ENCODE data around the gene TNNI3K.

The TNNI3K gene

DNA sequence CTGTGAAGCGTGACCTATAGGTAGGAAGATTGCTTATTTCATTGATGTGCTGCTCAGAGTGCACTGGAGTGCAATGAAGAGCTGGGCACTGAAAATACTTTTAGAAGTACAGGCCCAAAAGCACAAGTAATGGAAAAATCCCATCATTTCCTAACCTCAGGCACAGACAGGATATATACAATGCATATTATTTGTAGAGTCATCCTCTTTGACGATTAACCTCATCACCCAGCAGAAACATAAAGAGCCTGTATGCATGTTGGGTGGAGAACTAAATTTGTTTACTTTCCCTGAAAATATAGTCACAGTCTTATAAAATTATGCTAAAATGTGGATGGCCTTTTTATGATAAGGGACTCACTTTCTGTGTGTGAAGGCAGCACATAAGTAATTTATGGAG, 98.1 kb downstream of the TNNI3K start:
- no peak for TF ChIP-seq CTCF (IDR thresholded peaks at IDR 0.05; ENCODE audit: low read depth, low read length, poor library complexity, severe bottlenecking)
- Histone ChIP-seq H3K4me2 (ENCODE audit: low read length) (no peak overlapping the region), H4K20me1 (ENCODE audit: control insufficient read depth, insufficient read depth, low read depth, low read length) (no peaks in the 10 kb centered on the region), H3F3A (ENCODE audit: control insufficient read depth, insufficient read depth) (no peaks in the 10 kb centered on the region), H3K36me3 (ENCODE audit: control insufficient read depth, low read length) (no peaks in the 10 kb centered on the region), H3K9me2 (replicated peaks; ENCODE audit: control insufficient read depth, low read length) (no peaks in the 10 kb centered on the region), H3K27me3 (ENCODE audit: control insufficient read depth, low read length) (no peaks in the 10 kb centered on the region), H3K27ac (ENCODE audit: low read depth, low read length) (no peak overlapping the region), H3K4me1 (ENCODE audit: control insufficient read depth, low read length) (no peaks in the 10 kb centered on the region), H3K9me3 (ENCODE audit: control insufficient read depth, insufficient read depth, low read length) (no peaks in the 10 kb centered on the region), H3K79me2 (ENCODE audit: control insufficient read depth, low read length) (no peaks in the 10 kb centered on the region), H3K4me3 (ENCODE audit: low read length) (no peak overlapping the region)

DNA sequence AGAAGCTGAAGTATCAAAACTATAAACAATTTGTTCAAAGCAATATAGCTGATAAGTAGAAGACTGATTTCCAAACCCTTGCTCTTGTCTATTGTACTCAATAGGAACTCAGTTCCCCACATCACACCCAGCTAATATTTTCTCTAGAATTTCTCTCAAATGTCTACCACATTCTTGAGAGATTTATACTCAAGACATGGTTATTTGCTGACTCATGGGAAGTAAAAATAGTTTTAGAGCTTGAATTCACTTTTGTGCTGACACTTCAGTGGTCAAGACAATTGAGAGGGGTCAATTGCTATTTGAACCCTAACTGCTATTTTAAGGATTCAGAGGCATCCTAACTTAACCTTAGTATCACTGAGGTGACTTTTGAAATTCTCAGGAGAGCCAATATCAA, 99.0 kb downstream of the TNNI3K start:
- H4K20me1 ChIP-seq (ENCODE audit: control insufficient read depth, insufficient read depth, low read depth, low read length) = no peaks in the 10 kb centered on the region
- H3K27ac ChIP-seq (ENCODE audit: low read depth, low read length) = no peak overlapping the region
- TF ChIP-seq CTCF (IDR thresholded peaks at IDR 0.05; ENCODE audit: low read depth, low read length, poor library complexity, severe bottlenecking) = no peak
- TF ChIP-seq EZH2phosphoT487 (IDR thresholded peaks at IDR 0.05; ENCODE audit: borderline replicate concordance, low read length) = no peak
- H3K9me3 ChIP-seq (ENCODE audit: control insufficient read depth, insufficient read depth, low read length) = no peaks in the 10 kb centered on the region
- no peaks in the 10 kb centered on the region for H3K36me3 ChIP-seq (ENCODE audit: control insufficient read depth, low read length)
- H3K4me1 ChIP-seq (ENCODE audit: control insufficient read depth, low read length) = no peaks in the 10 kb centered on the region
- H3K9me2 ChIP-seq (replicated peaks; ENCODE audit: control insufficient read depth, low read length) = no peaks in the 10 kb centered on the region
- H3K4me3 ChIP-seq (ENCODE audit: low read length) = no peak overlapping the region
- no peaks in the 10 kb centered on the region for H3F3A ChIP-seq (ENCODE audit: control insufficient read depth, insufficient read depth)
- H3K79me2 ChIP-seq (ENCODE audit: control insufficient read depth, low read length) = no peaks in the 10 kb centered on the region
- H3K27me3 ChIP-seq (ENCODE audit: control insufficient read depth, low read length) = no peaks in the 10 kb centered on the region
- no peak overlapping the region for H3K4me2 ChIP-seq (ENCODE audit: low read length)

GRCh38 chr1:74340656-74341055, 105.5 kb downstream of the TNNI3K start:
- no peak for TF ChIP-seq EZH2phosphoT487 (IDR thresholded peaks at IDR 0.05; ENCODE audit: borderline replicate concordance, low read length)
- no peak for TF ChIP-seq CTCF (IDR thresholded peaks at IDR 0.05; ENCODE audit: low read depth, low read length, poor library complexity, severe bottlenecking)
- Histone ChIP-seq H3F3A (ENCODE audit: control insufficient read depth, insufficient read depth) (no peaks in the 10 kb centered on the region), H3K79me2 (ENCODE audit: control insufficient read depth, low read length) (no peaks in the 10 kb centered on the region), H3K4me2 (ENCODE audit: low read length) (no peak overlapping the region), H3K27ac (ENCODE audit: low read depth, low read length) (no peak overlapping the region), H3K36me3 (ENCODE audit: control insufficient read depth, low read length) (no peaks in the 10 kb centered on the region), H3K4me1 (ENCODE audit: control insufficient read depth, low read length) (no peaks in the 10 kb centered on the region), H3K4me3 (ENCODE audit: low read length) (no peak overlapping the region), H3K27me3 (ENCODE audit: control insufficient read depth, low read length) (no peaks in the 10 kb centered on the region), H4K20me1 (ENCODE audit: control insufficient read depth, insufficient read depth, low read depth, low read length) (no peaks in the 10 kb centered on the region), H3K9me2 (replicated peaks; ENCODE audit: control insufficient read depth, low read length) (no peaks in the 10 kb centered on the region), H3K9me3 (ENCODE audit: control insufficient read depth, insufficient read depth, low read length) (no peaks in the 10 kb centered on the region)

Measured in DOHH2 (cell line).